ENCODE measurements around the gene SMAD4. TPM values are rescaled to one million over a fixed set of nuclear protein-coding genes. Genes with fewer than 3 reads are reported as not detected.

The SMAD4 gene
- total and polyA plus RNA-seq, 2 of the 8 experiments (the other 6 are each of a cell fraction or from before 2014, with no cell fraction given), result 86.5 to 139 TPM

- TF ChIP-seq SUZ12 (IDR thresholded peaks at IDR 0.05; ENCODE audit: low read length), result no peak
- TF ChIP-seq, protein P1, sequence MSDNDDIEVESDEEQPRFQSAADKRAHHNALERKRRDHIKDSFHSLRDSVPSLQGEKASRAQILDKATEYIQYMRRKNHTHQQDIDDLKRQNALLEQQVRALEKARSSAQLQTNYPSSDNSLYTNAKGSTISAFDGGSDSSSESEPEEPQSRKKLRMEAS (IDR thresholded peaks at IDR 0.05), result no peak
- no peak for TF ChIP-seq CBX5 (IDR thresholded peaks at IDR 0.05; ENCODE audit: low read depth, low read length)
- TF ChIP-seq EGR1 (IDR thresholded peaks at IDR 0.05; ENCODE audit: borderline replicate concordance, low read depth, low read length), result no peak
- TF ChIP-seq CHD2 (IDR thresholded peaks at IDR 0.05; ENCODE audit: low read length), result no peak
- TF ChIP-seq SIX5 (IDR thresholded peaks at IDR 0.05; ENCODE audit: low read depth, low read length), result no peak
- TF ChIP-seq BRCA1 (IDR thresholded peaks at IDR 0.05; ENCODE audit: low read depth, low read length), result no peak
Measured at GRCh38 chr18:51044928-51045585, 15.0 kb downstream of the SMAD4 start (continued).

Measured in H1 (cell line).